GM21360 (cell line): ENCODE data around the gene NID2.

Experiments used
- ATAC-seq: cut with Tn5 transposase; IDR thresholded peaks from one replicate; pipeline ENCODE4 v1.9.1; 2021; ENCODE audit warnings: mild to moderate bottlenecking, moderate library complexity; ENCODE audit not compliant: unreplicated experiment

The NID2 gene

DNA sequence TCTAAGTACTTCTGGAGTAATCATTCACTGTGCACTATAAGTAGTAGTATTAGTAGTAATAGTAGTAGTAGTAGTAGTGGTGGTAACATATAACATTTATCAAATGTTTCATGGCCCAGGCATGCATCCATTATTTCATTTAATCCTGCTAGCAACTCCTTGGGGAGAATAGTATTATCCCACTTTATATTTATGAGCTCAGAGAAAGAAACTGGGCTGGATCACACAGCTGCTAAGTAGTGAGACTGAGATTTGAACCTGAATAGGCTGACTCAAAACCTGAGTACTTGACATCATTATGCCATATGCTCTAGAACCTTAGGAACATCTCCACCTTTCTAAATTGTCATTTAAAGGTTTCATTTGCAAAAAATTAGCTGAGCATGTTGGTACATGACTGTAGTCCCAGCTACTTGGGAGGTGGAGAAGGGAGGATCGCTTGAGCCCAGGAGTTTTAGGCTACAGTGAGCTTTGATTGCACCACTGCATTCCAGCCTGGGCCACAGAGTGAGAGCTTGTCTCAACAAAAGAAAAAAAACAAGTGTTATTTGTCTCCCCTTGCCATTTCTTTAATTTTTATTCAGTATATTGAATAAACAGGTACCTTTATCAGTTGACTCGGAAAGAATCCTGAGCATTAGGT is 11.4 kb upstream of the NID2 start:
- ATAC-seq: no peak

DNA sequence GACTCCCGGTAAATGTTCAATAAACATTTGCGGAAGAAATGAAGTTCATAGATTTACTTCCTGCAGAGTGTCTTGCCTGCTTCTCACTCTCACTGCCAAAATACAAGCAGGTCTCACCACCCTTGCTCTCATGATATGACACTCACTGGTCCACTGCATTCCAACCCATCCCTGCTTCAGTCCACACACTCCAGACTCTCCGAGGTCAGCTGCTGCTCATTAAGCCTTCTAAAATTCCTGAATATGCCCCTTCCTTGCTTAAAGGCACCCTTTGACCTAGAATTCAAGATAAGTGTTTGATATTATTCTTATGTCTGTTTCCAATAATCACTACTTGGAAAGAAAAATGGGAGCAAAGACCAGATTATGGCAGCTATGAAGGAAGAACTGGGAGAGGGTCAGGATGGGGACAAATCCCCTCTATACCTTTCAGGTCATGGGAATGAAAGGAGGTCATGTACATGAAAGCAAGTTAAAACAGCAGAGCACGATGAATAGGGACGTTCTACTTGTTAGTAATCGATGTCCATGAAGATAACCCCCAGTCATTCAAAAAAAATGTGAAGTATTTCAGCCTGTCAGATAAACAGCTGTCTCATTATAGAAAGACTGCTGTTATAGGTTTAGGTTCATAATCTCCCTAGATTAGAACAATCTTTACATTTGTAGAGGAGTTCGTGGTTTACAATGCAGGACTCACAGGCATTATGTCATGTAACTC is 10.5 kb upstream of the NID2 start:
- ATAC-seq: no peak

DNA sequence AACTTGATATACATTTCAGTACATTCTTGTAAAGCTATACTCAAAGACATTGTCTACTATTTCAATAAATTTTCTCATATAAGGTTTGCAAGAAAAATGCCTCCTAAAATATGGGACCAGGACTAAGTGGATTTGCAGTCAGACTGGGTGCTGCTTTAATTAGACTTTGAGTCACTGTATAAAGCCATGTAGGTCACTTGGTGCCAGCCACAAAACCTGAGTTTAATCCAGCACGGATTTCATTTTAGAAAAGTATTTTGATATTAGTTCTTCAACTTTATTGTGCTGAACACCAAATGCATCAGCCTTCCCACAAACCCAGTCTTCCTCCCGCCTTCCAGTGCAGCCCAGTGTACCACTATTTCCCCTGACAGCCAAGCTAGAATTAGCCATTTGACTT is 9.9 kb upstream of the NID2 start:
- ATAC-seq: no peak

DNA sequence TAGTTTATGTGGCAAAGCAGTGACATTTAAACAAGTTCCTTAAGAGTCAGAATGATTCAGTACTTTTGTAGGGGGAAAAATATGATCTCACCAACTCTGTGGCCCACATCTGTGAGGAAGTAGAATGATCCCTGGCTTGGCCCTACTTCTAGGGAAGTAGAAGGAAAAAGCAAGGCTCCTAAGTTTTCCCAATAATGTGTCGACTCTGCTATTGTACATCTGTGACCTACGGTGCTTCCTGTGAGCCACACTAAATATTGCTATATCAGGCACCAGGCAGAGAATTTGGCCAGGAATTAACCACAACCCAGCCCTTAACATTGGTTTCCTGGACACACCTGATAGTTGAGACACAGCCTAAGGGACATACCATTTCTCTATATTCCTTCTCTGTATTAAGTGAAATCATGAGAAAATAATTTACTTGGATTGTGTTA is 9.3 kb upstream of the NID2 start:
- no peak for ATAC-seq

DNA sequence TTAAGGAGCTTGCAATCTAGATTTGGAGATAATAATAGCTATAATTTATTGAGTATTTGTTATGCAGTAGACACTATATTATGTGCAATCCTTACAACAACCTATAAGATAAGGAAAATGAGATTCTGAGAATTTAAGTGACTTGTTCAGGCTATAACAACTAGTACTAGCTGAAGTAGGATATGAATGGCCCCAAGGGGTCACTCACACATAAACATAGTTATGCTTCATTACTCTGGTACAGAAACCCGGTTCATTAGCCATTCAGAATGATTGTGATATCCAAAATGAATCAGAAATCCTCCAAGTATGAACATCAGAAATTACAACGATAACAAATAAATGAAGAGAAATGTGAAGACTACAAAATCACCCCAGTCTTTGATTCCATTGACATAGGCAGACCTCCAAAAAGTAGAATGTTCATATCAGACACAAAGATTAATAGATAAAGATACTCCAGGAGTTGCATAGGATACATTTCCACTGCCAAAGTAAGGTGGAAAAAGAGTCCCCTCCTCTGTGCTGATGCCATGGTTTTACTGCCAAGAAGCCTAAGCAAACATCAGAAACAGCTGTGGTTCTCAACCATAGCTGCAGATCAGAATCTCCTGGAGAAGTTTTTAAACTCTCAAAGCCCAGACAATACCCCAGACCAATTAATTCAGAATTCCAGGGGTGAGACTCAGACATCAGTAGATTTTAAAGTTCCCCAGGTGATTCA is 8.6 kb upstream of the NID2 start:
- no peak for ATAC-seq

DNA sequence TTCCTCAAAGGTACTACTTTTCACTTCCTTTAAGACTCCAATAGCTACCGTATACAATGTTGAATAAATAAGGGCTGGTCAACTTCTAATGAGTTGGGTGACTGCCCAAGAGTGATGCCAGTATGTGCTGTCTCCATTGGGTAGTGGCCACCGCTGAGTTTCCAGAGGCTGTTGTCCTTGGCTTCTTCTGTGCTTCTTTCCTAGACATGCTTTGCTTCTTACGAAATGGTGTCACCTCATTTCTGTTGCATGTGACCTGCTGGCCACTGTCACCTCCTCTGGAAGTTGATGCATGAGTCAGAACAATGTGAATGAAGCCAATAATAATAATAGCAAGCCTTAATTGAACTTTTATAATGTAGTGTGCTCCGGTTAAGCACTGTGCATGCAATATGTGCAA is 7.5 kb upstream of the NID2 start:
- ATAC-seq: no peak

DNA sequence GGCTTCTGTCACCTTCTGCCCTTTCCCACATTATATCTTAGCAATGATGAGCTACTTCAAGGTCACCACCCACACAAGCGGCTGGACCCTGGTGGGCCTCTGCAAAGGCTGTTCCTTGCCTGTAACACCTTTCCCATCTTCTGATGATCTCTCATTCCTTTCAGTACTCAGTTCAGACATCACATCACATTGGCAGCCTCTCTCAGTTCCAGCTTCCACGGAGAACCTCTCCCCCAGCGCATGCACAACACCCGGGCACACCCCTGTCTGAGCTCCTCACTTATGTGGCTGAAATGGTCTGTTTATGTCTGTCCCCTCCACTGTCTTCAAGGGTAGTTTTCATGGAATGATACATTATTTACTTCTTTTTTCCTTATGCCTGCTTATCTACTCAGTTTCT is 6.5 kb upstream of the NID2 start:
- ATAC-seq: no peak

DNA sequence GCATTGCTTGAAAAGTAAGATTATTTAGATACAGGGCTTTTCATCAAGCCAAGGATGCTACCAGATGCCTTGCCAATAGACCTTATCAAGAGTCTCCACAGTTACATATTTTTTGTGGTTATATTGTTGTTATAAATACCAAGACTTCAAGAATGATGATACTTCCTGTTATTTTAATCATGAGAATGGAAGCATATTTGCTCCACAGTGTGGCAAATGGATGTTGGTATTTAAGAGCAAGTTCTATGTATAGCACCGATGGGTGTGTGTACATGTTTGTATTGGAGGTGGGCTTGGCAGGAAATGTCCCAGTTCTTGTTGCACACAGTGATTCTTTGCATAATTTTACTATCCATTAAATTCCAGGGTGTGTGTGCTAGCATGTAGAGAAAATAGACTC is 4.4 kb upstream of the NID2 start:
- no peak for ATAC-seq

DNA sequence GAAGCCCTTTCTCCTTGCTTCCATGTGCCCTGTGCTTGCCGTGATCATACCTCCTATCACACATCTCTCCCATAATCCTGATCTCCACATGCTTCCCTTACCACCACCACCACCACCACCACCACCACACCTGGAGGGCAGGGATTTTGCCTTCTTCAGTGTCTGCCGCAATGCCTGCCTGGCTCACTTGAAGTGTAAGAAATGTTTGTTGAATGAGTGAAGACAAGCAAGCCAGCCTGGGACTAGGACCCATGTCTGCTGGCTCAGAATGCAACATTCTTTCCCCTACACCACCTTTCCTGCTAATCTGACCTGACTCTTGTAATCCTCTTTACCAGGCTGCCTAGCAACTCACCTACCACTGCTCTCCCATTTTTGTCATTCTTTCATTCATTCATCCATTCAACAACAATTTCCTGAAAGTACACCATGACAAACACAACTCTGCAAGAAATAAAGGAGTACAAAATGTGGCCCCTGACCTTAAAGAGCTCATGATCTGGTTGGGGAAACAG is 3.5 kb upstream of the NID2 start:
- ATAC-seq: no peak

DNA sequence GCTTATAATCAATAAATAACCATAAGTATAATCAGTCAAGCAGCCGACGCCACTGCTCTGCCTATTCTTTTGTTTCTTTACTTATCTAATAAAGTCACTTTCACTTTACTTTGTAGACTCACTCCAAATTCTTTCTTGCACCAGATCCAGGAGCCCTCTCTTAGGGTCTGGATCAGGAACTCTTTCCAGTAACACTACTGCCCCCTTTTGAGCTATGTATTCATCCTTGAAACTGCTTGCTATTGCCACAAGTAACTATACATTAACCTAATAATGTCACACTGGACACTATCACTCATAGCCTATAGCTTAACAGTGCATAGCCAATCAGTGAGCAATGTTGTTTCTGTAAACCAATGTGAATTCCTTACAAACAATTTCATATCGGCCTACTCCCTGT is 2.8 kb upstream of the NID2 start:
- ATAC-seq: no peak

DNA sequence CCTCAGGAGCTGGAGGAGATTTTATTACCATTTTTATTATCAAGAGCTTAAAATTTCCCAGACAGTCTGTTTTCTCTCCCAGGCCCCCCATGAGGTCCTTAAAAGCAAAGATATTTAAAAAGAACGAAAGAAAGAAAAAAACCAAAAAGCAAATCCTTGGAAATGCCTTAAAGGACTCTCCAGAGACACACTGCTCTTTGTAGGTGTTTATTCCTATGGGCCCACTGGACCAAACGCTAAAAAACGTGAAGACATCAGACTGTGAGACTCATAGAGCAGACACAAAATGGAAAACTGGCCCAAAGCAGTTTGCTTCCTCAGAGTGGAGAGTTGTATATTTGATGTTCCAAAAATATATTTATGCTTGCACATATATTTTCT is 1.2 kb upstream of the NID2 start:
- no peak for ATAC-seq

DNA sequence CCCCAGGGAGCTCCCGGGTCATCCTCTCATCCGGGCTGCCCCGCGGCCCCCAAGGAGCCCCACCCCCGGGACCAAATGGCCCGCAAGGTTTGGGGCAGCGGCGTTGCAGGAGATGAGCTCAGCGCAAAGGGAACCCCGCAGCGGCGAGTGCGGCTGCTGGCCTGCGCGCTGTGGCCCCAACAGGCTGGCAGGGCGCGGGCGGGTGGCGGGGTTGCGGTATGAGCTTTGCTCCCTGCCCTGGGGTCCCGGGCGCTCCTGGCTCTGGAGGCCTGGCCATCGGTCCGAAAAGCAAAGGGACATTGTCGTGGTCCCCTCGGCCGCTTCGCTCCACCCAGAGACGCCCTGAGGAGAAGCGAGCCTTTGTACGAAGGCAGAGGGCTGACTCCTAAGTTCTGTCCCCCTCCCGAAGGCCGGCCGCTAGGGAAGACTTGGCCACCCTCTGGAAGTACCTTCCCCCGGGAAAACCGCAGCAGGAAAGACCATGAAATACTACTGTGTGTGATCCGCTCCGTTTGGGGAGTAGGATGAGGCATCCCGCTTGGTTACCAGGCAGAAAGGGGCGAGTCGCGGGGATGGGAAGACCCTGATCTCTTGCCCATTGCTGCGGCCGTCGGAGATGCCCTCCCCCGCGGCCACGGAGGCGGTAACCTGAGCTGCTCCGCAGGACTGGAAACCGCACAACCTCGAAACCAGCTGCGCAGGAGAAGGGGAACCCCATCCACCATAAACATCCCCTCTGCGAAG is 620 bp upstream of the NID2 start:
- ATAC-seq: no peak

DNA sequence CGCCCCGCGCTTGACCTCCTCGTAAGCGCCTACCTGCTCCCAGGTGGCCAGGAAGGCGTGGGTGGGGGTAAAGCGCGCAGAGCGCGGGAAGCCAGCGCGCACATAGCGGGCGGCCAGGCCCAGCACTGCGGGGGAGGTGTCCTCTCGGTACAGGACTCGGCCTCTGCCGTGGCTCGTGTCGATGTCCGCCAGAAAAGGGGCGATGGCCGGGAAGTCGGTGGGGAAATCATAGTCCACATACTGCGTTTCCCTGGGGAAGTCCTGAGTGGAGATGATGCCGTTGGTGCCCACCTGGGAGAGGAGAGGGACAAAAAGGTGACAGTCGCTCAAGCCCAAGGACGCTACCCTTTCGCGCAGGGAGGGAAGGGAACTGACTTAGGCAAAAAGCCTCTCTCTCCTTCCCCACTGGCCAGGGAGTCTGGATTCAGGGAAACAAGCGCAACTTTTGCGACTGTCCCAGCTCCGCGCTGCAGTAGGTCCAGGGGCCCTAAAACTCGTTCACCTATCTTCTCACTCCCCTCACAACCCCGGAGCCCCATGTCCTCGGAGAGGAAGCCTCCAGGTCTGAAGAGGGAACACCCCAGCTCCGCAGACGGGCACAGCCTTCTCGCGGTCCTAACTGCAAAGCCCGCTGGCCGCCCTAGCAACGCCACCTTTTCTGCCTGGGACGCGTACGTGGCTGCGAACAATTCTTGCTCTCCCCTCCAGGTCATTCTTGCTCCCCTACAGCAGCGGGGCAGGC is 815 bp downstream of the NID2 start:
- ATAC-seq: no peak

DNA sequence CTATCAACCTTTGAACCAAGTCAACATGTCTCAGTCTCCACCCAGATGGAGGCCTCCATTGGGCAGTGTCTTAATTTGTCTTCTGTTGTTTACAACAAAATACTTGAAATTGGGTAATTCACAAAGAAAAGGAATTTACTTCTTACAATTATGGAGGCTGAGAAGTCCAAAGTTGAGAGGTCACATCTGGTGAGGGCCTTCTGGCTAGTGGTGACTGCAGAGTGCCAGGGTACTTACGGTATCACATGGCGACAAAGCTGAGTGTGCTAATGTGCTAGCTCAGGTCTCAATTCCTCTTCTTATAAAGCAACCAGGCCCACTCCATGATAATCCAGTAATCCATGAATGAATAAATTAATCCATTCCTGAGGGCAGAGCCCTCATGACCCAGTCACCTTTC is 4.7 kb downstream of the NID2 start:
- no peak for ATAC-seq

DNA sequence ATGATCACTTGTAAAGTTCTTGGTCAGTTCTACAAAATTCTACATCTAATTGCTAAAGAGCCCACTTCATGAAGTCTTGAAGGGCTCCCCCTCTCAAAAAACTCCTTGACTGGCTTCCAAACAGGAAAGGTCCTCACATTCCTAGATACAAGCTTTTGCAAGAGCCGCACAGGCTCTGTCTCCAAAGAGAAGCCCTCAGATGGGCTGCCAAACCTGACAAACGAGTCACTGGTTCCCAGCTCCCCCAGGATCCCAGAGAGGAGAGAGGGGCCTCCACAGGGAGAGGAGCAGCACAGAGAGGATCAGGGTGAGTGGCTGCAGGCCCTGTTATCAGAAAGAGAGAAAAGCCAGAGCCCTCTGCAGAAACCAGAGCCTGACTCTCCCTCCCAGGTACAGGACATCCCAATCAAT is 5.8 kb downstream of the NID2 start:
- ATAC-seq: no peak

DNA sequence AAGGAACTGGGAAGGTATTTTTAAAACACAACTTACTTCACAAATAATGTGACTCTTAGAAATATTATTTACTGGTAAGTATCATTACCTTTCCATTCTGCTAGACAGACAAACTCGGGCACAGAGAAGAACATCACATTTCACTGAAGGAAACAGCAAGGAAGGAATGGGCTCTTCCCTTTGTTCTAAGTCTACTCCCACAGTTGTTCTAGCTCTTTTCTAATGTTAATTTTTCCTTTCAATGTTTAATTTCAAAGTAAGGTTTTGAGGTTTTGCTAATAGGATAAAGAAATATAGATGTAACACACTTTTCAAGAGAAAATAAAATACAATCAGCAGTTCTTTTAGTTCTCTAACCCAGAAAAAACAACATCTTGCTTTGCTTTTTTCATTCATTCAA is 7.0 kb downstream of the NID2 start:
- ATAC-seq: no peak

DNA sequence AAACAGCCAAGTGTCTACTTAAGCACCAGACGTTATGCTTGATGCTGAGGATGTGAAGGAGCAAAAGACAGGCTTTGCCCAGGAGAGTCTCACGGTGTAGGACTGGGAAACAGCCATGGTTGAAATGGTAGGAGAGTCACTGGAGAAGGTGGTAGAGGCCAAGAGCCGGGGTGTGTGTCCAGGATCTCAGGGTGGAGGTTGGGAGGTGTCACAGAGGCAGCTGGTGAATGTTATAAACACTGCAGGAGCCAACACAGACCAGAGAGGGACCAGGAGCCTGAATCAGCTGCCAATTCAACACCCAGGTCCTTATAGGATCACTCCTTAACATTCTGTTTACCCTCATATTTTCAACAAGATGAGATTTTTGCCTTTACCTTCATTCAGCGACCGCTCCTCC is 7.5 kb downstream of the NID2 start:
- ATAC-seq: no peak

DNA sequence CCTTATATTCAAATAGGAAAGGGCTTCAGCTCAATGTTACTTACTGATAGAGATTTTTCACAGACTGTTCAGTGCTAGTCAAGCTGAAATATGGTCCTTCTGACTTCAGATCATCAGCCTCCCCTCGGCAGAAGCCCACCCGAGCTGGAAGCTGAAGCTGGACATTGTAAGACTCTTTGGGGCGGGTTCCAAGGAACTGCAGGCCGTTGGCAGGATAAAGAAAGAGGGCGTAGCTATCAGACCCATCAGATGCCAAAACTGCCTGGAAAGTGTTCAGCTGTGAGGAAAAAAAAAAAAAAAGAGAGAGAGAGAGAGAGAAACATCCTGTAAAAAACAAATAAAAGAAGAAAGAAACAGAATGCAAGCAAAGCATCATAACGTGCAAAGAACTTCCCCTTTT is 8.8 kb downstream of the NID2 start:
- no peak for ATAC-seq

DNA sequence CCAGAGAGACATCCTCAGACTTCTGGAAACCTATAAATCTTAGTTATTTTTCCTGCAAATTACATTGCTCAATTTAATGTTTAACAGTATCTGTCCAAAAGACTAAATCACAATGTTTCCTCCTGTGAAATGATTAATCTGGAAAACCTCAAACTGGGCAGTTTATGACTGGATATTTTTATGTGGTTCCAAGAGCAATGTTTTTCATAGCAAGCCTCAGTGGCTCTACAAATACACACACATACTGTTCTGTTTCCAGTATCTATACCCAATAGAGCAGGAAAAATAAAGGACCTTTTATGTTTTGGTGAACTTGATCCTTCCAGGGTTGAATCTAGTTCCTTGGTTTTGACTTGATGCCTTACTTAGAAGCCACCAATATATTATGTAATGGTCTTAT is 9.2 kb downstream of the NID2 start:
- ATAC-seq: no peak

DNA sequence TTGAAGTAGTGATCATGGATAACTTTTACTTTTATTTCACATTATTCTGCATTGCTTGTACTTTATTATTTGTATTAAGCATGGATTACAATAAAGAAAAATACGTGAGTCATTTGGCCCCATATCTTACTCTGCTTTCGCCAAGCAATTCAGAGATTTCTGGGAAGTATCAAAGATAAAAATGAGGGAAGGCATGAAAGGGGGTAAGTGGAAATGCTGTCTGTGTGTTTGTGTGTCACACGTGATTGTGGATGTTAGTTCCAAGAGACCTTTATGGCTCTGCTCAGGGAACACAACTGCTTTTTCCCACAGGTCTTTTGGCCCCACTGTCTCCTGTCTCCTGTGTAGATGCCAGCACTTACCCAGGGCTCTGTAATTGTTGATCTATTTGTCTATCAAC is 10.5 kb downstream of the NID2 start:
- ATAC-seq: no peak

DNA sequence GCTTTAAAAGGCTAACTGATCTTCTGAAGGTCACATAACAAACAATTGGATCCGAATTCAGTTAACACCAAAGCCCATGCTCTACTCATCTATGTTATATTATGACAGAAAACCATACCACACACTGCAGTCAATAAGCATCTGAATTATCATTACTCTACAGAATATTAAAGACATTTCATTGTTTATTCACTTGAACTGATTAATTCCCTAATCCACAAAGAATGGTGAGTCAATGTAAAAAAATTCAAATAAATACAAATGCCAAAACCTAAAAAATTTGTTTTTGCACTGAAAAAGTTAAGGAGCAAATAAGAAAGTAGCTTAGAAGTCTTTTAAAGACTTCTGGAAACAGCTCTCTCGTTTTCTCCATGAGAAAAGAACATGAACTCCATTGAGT is 13.7 kb downstream of the NID2 start:
- no peak for ATAC-seq
